HG03558 (cell line): ENCODE data around the gene PORCN.

Experiments used
- ATAC-seq: cut with Tn5 transposase; IDR thresholded peaks from one replicate; pipeline ENCODE4 v1.9.1; 2021; ENCODE audit warnings: moderate number of reproducible peaks; ENCODE audit not compliant: unreplicated experiment; ENCODE audit errors: extremely low read depth

PORCN gene

DNA sequence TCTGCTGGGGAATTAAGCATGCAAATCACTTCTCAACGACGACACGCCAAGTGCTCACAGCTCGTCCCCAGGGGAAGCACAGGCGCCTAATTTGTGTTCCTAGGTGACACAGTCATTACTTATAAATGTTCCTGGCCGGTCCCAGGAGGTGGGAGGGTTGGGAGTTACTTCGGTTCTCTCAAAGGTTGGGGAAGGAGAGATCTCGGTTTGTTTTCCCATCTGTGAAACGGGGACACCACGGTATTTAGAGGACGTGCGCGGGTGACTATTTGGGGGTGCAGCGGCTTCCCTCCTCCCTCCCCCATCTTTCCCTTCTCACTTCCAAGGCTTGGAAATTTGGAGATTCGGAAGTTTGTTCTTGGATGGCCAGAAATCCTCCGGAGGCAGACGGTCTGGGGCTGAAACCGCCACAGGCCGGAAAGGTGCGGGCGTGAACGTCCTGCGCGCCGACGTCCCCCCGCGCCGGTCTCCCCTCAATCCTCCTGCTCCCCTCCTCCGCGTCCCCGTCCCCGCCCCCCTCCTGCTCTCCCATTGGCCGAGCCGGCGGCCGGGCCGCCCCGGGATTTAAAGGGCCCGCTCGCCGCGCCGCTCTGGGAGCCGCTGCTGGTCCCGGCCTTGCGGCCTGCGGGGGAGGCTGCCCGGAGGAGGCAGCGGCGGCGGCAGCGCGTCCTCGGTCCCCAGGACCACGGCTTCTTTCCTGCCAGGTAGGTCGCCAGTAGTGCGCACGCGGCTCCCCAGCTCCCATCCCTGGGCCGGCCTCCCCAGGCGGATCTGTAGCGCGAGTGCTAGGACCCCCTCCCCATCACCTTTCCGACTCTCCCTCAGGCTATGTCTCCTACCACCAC, at the start of gene PORCN:
Gene PORCN (plus strand): TSS at position 593 of the 845 bp plus-strand sequence. CDS start 829 bp downstream, outside the sequence.
- ATAC-seq, result no peak

- ATAC-seq, result no peak
Measured at GRCh38 chrX:48459483-48459882, 49.3 kb upstream of the PORCN start.

- no peak for ATAC-seq
Measured at GRCh38 chrX:48460031-48460430, 48.8 kb upstream of the PORCN start.

DNA sequence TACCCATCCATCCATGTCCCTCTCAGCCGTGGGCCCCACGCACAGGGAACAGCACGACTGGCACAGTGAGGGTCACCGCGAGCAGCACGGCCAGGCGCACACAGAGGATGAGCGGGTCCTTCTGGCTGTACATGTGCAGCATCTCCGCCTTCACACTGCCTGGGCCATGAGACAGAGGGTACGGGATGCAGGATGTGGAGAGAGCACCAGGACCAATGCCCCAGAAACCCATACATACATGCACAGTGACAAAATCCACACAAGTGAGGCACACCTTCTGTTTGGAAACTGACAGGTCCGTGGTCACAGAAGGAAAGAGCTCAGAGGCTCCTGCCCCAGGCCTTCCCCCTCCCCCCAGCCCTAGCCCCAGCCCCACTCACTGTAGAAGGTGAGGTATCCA, 48.2 kb upstream of the PORCN start:
- no peak for ATAC-seq

DNA sequence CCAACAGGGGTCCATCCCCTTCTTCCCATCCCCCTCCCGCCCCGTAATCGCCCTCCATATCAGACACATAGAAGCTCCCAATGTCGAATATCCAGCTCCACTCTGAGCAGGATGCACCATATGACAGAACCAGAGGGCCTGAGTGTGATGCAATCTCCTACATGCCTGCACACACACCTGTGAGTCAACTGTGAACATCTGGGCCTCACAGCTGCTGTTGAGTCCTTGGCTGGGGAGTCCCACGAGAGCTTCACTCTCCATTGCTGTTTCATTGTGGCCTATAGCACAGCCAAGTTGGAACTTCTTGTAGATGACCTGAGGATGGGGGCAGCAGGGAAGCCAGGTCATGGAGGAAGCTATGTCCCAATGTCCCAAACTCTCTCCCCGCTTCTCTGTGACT, 47.0 kb upstream of the PORCN start:
- no peak for ATAC-seq

- no peak for ATAC-seq
Measured at GRCh38 chrX:48465336-48465933, 43.4 kb upstream of the PORCN start.

DNA sequence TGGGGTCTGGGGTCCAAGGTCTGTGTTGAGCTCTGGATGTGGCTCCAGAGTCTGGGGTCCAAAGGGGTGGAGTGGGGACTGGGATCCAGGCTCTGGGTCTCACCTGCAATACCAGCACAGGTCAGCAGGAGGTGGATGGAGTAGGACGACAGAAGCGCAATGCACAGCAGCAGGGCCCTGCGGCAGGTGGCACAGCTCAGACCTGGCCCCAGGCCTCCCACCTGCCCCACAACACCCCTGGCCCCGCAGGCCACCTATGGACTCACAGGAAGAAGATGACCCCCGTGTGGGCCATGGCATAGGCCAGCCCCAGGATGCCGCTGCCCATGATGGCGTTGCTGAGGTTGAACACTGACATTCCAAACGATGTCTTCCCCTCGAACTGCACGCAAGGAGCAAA, 42.1 kb upstream of the PORCN start:
- ATAC-seq, result no peak

GRCh38 chrX:48467281-48467761, 41.5 kb upstream of the PORCN start:
- no peak for ATAC-seq

GRCh38 chrX:48468247-48468671, 40.5 kb upstream of the PORCN start:
- no peak for ATAC-seq

DNA sequence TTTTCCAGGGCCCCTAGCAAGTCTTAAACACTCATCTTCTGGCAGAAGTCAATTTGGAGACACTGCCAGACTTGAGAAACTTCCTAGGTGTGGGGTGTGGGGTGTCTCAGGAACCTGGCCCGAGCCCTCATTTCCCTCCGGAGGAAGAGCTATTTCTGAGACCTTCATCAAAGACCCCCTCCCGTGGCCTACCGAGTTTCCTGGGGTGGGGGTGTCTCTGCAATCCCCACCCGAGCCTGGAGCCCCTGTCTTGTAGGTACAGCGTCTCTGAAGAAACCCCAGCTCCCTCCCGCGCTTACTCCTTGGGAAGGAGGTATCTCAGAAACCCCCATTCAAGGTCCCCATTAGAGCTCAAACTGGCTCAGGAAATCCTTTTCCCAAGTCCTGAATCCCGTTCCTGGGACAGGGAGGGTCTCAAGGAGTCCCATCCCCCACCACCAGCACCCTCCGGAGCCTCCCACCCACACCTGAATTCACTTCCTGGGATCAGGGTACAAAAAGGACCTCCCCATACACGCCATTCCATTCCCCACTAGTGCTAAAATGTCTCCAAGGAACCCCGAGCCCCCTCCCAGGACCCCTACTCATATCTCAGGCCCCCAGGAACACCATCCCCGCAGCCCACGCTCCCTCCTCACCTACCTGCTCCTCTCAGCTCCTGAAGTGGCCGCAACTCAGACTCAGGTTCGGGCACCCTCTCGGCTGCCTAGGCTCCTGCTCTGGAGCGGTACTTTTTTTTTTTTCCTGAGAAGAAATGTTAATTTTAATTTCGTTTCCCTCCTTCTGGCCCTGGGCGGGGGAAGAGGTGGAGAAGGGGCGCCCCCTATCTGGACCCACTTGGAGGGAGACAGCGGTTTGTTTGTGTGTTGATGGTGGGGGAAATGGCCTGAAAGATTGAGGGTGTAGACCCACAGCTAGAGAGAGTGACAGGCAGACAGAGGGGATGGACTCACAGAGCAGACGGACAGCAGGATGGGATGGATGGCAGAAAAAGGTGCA, 39.8 kb upstream of the PORCN start:
- no peak for ATAC-seq

DNA sequence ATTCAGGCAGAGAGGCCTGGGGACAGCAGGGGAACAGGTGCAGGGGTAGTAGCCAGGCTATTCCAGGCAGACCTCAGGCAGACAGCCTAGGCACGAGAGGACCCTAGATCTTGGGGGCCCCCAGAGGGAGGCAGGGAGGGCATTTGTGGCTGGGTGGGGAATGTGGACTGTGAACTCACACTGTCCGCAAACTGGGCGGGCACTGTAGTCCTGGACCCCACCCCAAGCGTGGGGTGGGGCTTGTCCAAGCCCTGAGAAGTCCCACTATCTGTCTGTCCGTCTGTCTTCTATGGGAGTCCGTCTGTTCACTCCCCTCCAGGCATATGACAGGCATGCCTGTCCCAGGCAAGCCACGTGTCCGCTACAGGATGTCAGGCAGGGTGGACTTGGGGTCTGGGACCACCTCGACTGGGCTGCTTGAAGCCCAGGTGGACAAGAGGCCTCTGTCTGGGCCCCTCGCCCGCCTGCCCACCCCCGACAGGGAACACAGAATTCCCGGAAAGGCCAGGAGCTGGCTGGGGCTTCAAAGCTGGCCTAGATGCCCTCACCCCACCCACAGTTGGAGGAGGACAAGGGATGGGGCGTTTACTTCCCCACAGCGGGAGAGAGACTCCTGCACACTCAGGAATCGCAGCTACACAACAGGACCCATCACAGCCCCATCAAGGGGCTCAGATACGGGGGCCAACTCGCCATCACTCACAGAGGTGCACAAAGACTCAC, 38.5 kb upstream of the PORCN start, which contains the start of gene SLC38A5:
Gene SLC38A5 (minus strand): TSS at position 151 of the 723 bp plus-strand sequence. CDS start 2,336 bp downstream, outside the sequence.
- no peak for ATAC-seq

GRCh38 chrX:48470833-48471118, 38.0 kb upstream of the PORCN start:
- ATAC-seq, result no peak

GRCh38 chrX:48471504-48471903, 37.3 kb upstream of the PORCN start:
- ATAC-seq, result no peak

DNA sequence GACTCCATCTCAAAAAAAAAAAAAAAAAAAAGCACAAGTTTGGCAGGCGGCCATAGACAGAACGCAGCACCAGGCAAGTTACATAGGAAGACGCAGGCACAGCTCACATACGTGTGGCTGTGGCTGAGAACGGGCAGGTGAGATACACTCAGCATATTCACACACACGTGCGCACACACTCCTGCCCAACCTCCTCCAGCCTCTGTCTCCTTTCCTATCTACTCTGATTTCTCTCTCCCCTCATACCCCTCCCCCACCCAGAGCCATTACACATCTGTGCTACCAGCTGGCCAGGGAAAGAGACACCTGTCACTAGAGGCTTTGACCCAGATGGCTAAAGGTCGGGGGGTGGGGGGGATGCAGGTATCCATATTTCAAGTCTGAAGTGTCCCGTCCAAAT, 36.6 kb upstream of the PORCN start:
- no peak for ATAC-seq

DNA sequence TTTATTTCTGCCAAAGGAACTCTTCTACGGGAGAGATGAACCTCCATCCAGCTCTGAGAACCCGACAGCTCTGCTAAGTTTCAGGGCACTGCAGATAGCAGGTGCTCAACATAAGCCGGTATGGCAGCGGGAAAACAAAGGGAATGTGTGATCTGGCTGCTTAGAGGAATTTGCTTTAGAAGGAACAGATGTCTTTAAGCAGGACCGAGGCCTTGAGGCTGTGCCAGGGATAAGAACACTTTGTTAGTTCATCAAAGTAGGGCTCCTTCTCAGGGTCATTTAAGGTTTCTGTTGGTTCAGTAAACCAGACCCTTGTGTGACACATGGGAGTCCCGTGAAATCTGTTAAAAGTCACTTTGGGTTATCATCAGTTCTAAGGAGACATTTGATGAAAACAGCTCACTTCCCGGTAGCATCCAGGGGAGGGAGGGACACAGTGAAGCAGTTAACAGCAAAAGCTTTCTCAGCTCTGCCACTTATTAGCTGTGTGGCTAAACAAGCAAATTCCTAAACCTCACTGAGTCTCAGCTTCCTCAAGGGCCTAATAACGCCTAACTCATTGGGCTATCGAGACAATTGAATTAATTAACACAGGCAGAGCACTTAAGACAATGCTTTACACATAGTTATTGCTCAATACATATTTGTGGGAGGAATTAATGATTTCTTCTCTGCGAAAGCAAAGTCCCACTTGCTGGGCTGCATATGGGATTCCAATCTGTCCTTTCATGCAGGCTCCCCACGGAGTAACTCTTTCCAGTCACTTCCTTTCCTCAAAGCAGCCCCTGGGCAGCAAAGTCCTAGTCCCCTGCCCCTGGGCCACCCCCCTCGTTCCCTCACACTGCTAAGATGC, 35.7 kb upstream of the PORCN start:
- ATAC-seq, result no peak

DNA sequence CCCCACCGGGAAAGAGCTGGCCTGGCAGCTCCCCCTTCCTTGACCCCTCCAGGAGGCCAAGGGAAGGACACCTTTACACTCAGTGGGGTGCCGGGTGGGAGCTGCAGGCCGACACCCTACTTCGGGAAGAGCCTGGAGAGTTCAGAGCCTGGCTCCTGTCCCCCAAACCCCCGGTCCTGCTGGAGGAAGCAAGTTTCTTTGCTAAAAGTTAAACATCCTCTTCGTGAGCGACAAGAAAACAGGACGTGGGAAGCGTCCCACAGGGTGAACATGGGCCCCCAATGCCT, 35.1 kb upstream of the PORCN start:
- no peak for ATAC-seq

- no peak for ATAC-seq
Measured at GRCh38 chrX:48474127-48474526, 34.7 kb upstream of the PORCN start.

DNA sequence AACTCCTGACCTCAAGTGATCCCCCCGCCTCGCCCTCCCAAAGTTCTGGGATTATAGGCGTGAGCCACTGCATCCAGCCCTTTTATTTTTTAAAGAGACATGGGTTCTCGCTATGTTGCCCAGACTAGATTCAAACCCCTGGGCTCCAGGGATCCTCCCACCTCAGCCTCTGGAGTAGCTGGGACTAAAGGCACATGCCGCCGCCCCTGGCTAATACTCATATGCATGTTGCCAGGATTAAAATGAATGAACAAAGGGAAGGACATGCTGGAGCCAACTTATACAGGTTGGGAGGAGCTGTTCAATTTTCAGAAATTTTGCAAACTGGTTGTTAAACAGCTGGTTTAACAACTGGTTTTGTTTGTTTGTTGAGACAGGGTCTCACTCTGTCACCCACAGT, 34.2 kb upstream of the PORCN start:
- ATAC-seq, result no peak

DNA sequence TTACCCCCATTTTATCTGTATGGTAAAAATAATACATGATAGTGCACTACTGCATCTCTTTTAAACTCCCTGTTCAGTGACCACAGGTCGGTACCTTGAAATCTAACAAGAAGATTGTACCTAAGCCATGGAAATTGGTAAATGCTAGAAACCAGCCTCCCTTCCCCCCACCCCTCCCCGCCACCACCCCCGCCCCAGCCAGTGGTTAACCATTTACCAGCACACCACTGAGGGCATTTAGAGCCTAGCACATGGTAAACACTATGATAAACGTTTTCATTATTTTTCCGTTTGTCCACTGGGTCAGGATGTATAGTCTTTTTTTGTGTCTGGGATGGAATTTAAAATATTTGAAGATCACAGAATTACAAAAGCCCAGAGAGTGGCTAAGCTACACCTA, 33.5 kb upstream of the PORCN start:
- no peak for ATAC-seq
